Measurements from ENCODE around the gene CNTNAP5.

DNA sequence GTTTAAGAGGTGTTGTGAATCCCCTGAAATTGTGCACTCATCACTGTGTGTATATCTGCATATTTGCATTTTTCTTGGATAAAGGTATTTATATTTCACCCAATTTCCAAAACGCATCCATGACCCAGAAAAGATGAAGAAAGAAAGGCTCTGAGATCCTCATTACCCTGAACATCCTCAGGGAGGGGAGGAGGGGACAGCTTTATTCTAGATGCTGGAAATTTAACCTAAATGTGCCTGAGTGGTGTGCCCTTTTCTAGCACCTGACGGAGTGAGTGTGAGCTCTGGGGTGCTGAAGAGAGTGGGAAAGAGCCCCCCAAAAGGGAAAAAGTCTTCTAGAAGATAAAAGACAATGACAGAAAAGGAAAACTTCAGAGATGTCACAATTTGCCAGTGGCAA, 20.8 kb downstream of the CNTNAP5 start:
- TF ChIP-seq, protein P1, sequence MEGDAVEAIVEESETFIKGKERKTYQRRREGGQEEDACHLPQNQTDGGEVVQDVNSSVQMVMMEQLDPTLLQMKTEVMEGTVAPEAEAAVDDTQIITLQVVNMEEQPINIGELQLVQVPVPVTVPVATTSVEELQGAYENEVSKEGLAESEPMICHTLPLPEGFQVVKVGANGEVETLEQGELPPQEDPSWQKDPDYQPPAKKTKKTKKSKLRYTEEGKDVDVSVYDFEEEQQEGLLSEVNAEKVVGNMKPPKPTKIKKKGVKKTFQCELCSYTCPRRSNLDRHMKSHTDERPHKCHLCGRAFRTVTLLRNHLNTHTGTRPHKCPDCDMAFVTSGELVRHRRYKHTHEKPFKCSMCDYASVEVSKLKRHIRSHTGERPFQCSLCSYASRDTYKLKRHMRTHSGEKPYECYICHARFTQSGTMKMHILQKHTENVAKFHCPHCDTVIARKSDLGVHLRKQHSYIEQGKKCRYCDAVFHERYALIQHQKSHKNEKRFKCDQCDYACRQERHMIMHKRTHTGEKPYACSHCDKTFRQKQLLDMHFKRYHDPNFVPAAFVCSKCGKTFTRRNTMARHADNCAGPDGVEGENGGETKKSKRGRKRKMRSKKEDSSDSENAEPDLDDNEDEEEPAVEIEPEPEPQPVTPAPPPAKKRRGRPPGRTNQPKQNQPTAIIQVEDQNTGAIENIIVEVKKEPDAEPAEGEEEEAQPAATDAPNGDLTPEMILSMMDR (IDR thresholded peaks at IDR 0.05), result no peak
- no peak for TF ChIP-seq EZH2 (IDR thresholded peaks at IDR 0.05; ENCODE audit: borderline replicate concordance, insufficient read depth, low read depth, low read length, poor library complexity, severe bottlenecking)
